Measurements from ENCODE around the gene GRK6. TPM values are rescaled to one million over a fixed set of nuclear protein-coding genes. Genes with fewer than 3 reads are reported as not detected.

The GRK6 gene
- total and polyA plus RNA-seq, 2 of the 4 experiments (the other 2 are of a cell fraction) = 25.3 to 30.1 TPM

DNA sequence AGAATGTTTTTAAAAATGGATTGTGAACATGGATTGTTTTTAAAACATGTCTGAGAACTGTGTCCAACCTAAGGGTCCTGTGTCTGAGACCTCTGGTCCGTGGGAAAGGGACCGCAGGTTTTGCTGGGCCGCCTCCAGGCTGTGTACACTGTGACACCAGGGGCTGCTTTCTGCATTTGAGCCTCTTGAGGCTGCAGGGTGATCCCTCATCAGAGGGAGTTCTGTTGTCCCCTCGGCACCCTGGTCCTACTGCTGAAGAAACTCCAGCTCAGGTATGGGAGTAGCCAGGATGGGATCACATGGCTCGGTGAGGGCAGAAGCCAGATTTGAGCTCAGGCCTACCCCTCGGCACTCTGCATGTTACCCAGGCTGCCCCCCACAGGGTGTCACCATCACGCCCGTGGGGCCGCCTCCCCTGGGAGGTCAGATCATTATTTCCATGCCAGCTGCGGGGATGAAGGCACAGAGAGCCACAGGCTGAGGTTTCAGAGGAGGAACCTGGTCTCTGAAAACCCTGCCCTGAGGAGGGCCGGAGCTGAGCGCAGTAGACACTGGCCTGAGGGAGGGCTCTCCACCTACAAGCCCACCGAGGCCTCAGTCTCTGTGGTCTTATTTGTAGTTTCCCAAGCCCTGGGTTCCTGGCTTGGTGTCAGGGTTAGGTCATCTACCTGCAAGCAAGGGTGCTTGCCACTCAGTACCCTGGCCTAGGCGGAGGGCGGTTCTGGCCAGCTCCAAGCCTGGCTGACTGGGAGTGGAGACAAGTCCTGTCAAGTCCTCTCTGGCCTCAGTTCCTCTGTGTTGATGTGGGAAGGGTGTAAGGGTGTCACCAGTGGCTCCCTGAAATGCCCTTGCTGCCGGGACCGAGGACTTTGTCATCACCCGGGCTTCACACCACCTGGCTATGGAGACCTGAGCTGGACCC, 22.9 kb downstream of the GRK6 start:
- ChIA-PET CTCF (interaction anchor here (4.7 kb wide), 1 partner anchor 45 kb away, joined by 28 read pairs; no protein-coding TSS in a partner anchor), POLR2A (ENCODE audit: unreplicated experiment) (no interaction called here)
- H2BK120ac ChIP-seq (ENCODE audit: low read depth, low read length) = no peak overlapping the region
- no peak overlapping the region for H3K23ac ChIP-seq (ENCODE audit: low read depth, low read length)
- H3K4me2 ChIP-seq (ENCODE audit: low read depth, low read length) = no peak overlapping the region
- no peak overlapping the region for H3K9ac ChIP-seq (ENCODE audit: low read depth, low read length)
- 88% methylated on average over 8 of the region's 18 CpGs; no CpG with 5 or more reads in 1 of the 2 experiments for WGBS, 2 experiments (ENCODE audit: extremely low coverage in 2 of 2, insufficient read length in 1 of 2)
- no peak overlapping the region for H3K14ac ChIP-seq (replicated peaks; ENCODE audit: low read depth, low read length)
- no peak overlapping the region for H2AFZ ChIP-seq (replicated peaks; ENCODE audit: low read length, poor library complexity)
- peak overlapping the region; percentile 70 for H2AK9ac ChIP-seq (replicated peaks; ENCODE audit: low read depth, low read length, poor library complexity)
- no peak overlapping the region for H4K8ac ChIP-seq (ENCODE audit: low read depth in 2 of 2, low read length in 2 of 2)
- dilution Hi-C loops (cut with HindIII; ENCODE audit: low sequenced_read_pairs, unreplicated experiment) (no loop called here), in situ Hi-C loops (cut with MboI; ENCODE audit: low sequenced_read_pairs) (loop anchor here (5.0 kb wide), 2 partner anchors 42 to 137 kb away; partner anchors contain the start of genes F12 and MXD3), intact Hi-C loops (cut with micrococcal nuclease) (no loop called here)
- peaks cover 13% of the 10 kb centered on the region for H3K4me1 ChIP-seq (ENCODE audit: control insufficient read depth, insufficient read depth, low read length)
- no peak for DNase-seq
- no peak overlapping the region for H4K91ac ChIP-seq (ENCODE audit: insufficient read depth, low read depth, low read length)
- no peak overlapping the region for H3K4me3 ChIP-seq (ENCODE audit: insufficient read depth, low read depth, low read length)
- ATAC-seq (ENCODE audit: low read depth) = no peak
- no peak overlapping the region for H3K27ac ChIP-seq (ENCODE audit: insufficient read depth, low read length)
- H4K5ac ChIP-seq (ENCODE audit: low read depth, low read length) = no peak overlapping the region
- H4K20me1 ChIP-seq (ENCODE audit: insufficient read depth, low read length) = peaks cover 17% of the 10 kb centered on the region
- peaks cover 0 to 4% of the 10 kb centered on the region in 2 experiments; a peak in 1 of 4 replicates for H3K79me1 ChIP-seq (ENCODE audit: low read depth in 1 of 2, low read length in 2 of 2)
- H3K36me3 ChIP-seq (ENCODE audit: control insufficient read depth, insufficient read depth, low read length) = no peaks in the 10 kb centered on the region
- H3K9me3 ChIP-seq (ENCODE audit: control insufficient read depth, insufficient read depth, low read length) = no peaks in the 10 kb centered on the region
- H3K4ac ChIP-seq (ENCODE audit: low read depth, low read length) = no peak overlapping the region
- H2AK5ac ChIP-seq (ENCODE audit: low read depth, low read length) = no peak overlapping the region
- H3K18ac ChIP-seq (ENCODE audit: low read depth, low read length) = no peak overlapping the region
- peaks cover 4% of the 10 kb centered on the region; the same call in 1 of the 2 replicates for H3K9me1 ChIP-seq (ENCODE audit: insufficient read depth, low read length)
- TF ChIP-seq CEBPB (IDR thresholded peaks at IDR 0.05; ENCODE audit: low read depth, low read length) (no peak), NFE2L2 (IDR thresholded peaks at IDR 0.05; ENCODE audit: low read depth, low read length) (no peak)
- no peak overlapping the region for H2BK15ac ChIP-seq (ENCODE audit: low read depth, low read length)
- H3K56ac ChIP-seq (ENCODE audit: extremely low read depth, insufficient read depth, low read length) = no peak overlapping the region
- BruUV-seq (replicated peaks) = no TSS peak
- H3K27me3 ChIP-seq (ENCODE audit: control insufficient read depth, insufficient read depth, low read length) = no peaks in the 10 kb centered on the region
- H2BK5ac ChIP-seq (ENCODE audit: low read depth, low read length, poor library complexity, severe bottlenecking) = no peak overlapping the region
- H2BK20ac ChIP-seq (ENCODE audit: low read depth, low read length) = no peak overlapping the region
